Right lobe of liver (tissue), 6 donors: ENCODE results near the gene GARIN5A. TPM values are rescaled to one million over a fixed set of nuclear protein-coding genes. Genes with fewer than 3 reads are reported as not detected.

Experiments
- ATAC-seq, 4 donors: fragments of 200-7000 bp; cut with Tn5 transposase; one replicate each; pipeline ENCODE4 v1.9.1; 2020; ENCODE audit warnings: mild to moderate bottlenecking in 4 of 4, moderate library complexity in 4 of 4
- DNase-seq, 3 donors: peaks; one replicate each; pipeline ENCODE4 v3.0.0-alpha.2; 2020
- H3K27ac ChIP-seq, 3 donors: fragments of 200-600 bp; one replicate each; pipeline ENCODE4 v1.8.0; 2022
- H3K27me3 ChIP-seq, 2 donors: fragments of 200-600 bp; one replicate each; pipeline ENCODE4 v1.8.0; 2022
- H3K36me3 ChIP-seq, 4 donors: fragments of 200-600 bp; sonication (generic) in 1 of 4; one replicate each; pipeline versions ENCODE4 v1.5.1 to v1.8.0; 2017 to 2022; ENCODE audit warnings: control low read depth in 1 of 4
- H3K4me1 ChIP-seq, 4 donors: fragments of 200-600 bp; sonication (generic) in 1 of 4; one replicate each; pipeline versions ENCODE4 v1.5.1 to v1.8.0; 2017 to 2022; ENCODE audit warnings: control low read depth in 1 of 4
- H3K4me3 ChIP-seq, 3 donors: fragments of 200-600 bp; one replicate each; pipeline ENCODE4 v1.8.0; 2022
- H3K9me3 ChIP-seq, 4 donors: fragments of 200-600 bp; sonication (generic) in 1 of 4; one replicate each; pipeline versions ENCODE4 v1.5.1 to v1.8.0; 2017 to 2022; ENCODE audit warnings: control low read depth in 1 of 4
- CTCF ChIP-seq, 4 donors: fragments of 200-600 bp in 3 of 4; fragments of 450-650 bp in 1 of 4; IDR thresholded peaks; one replicate each; pipeline versions ENCODE4 v1.5.1 to v1.8.0; 2016 to 2022; ENCODE audit warnings: antibody characterized with exemption in 4 of 4, mild to moderate bottlenecking in 2 of 4
- POLR2A ChIP-seq: fragments of 450-650 bp; IDR thresholded peaks from one replicate; pipeline ENCODE4 v1.6.1; 2017; ENCODE audit warnings: antibody characterized with exemption, mild to moderate bottlenecking
- WGBS: methylation state at CpG from one replicate; pipeline ENCODE4 v1.1.6; 2018; ENCODE audit warnings: low coverage, low lambda C conversion rate; ENCODE audit not compliant: insufficient coverage; ENCODE audit errors: missing lambda C conversion rate; 5-methylcytosine and 5-hydroxymethylcytosine counted together
- intact Hi-C, 2 donors: fragments of 100-400 bp; cut with DNase I; formaldehyde crosslinking; loops; one replicate each; pipeline versions ENCODE4 v1.11.2 to v1.14.1; 2022
- total RNA-seq, 6 experiments: library from RNA; depleted of rRNA in 2 of 6; stranded (reverse); fragments of >200 nt in 2 of 6; fragmentation: NEBNext Ultra II Directional in 3 of 6; extraction: Animal tissue kit (Norgen Biotek cat#: 25700) in 3 of 6; gene quantifications; one replicate each; pipeline versions ENCODE4 v1.1.0 to v1.2.4, GENCODE V29; 2016 to 2023
- donor health status: DM: no; HTN: yes; CAD: no.
- donor health status: DM: no; HTN: no; CAD: no.
- donor health status: DM: no; HTN: no; CAD: no.
- donor health status: DM: no; HTN: yes; CAD: no.
- donor health status: DM: no; HTN: yes; CAD: no.

The GARIN5A gene
- total RNA-seq, 6 experiments from 2014 or later, result 0.68 to 2.3 (median 1.5) TPM

GRCh38 chr19:50501568-50502475, 25.2 kb upstream of the GARIN5A start:
- TF ChIP-seq CTCF (IDR thresholded peaks at IDR 0.05), result no peak
- TF ChIP-seq POLR2A, result no peak
- DNase-seq, result peak in 1 of 3 donors; percentile 52
- no peak overlapping the region for H3K4me3 ChIP-seq
- H3K36me3 ChIP-seq, result no peaks in the 10 kb centered on the region
- H3K4me1 ChIP-seq, result no peaks in the 10 kb centered on the region
- intact Hi-C loops, result no loop called here
- H3K27me3 ChIP-seq, result no peaks in the 10 kb centered on the region
- H3K9me3 ChIP-seq, result no peaks in the 10 kb centered on the region
- ATAC-seq, result peak in 1 of 4 donors; percentile 18
- 76% methylated on average over 8 of the region's 25 CpGs for WGBS
- H3K27ac ChIP-seq, result no peak overlapping the region

- no peaks in the 10 kb centered on the region for H3K9me3 ChIP-seq
- 88% methylated on average over 5 of the region's 12 CpGs for WGBS
- H3K27ac ChIP-seq, result no peak overlapping the region
- no peaks in the 10 kb centered on the region for H3K4me1 ChIP-seq
- TF ChIP-seq POLR2A (no peak), CTCF (IDR thresholded peaks at IDR 0.05) (no peak)
- intact Hi-C loops, result no loop called here
- no peaks in the 10 kb centered on the region for H3K27me3 ChIP-seq
- H3K4me3 ChIP-seq, result no peak overlapping the region
- ATAC-seq (peak in 3 of 4 donors; percentile 16 to 25 (median 22)), DNase-seq (no peak)
- H3K36me3 ChIP-seq, result no peaks in the 10 kb centered on the region
Observed at GRCh38 chr19:50501186-50501567, 24.5 kb upstream of the GARIN5A start.

- intact Hi-C loops, result no loop called here
- DNase-seq (peak in 1 of 3 donors; percentile 48), ATAC-seq (peak in 2 of 4 donors; percentile 11 to 16)
- no peak overlapping the region for H3K27ac ChIP-seq
- TF ChIP-seq CTCF (IDR thresholded peaks at IDR 0.05) (no peak), POLR2A (no peak)
- no peaks in the 10 kb centered on the region for H3K9me3 ChIP-seq
- H3K27me3 ChIP-seq, result no peaks in the 10 kb centered on the region
- no peaks in the 10 kb centered on the region for H3K4me1 ChIP-seq
- WGBS, result 64% methylated on average over 9 of the region's 10 CpGs
- H3K4me3 ChIP-seq, result no peak overlapping the region
- no peaks in the 10 kb centered on the region for H3K36me3 ChIP-seq
Observed at GRCh38 chr19:50500753-50501151, 24.1 kb upstream of the GARIN5A start.

GRCh38 chr19:50500060-50500752, 23.6 kb upstream of the GARIN5A start:
- whole genome bisulfite sequencing, result 45% methylated on average over 3 of the region's 27 CpGs
- H3K4me3 ChIP-seq, result no peak overlapping the region
- H3K27me3 ChIP-seq, result no peaks in the 10 kb centered on the region
- ATAC-seq (peak in 2 of 4 donors; percentile 24 to 30), DNase-seq (peak in 2 of 3 donors; percentile 19 to 42)
- no peaks in the 10 kb centered on the region for H3K9me3 ChIP-seq
- no peaks in the 10 kb centered on the region for H3K36me3 ChIP-seq
- no peaks in the 10 kb centered on the region for H3K4me1 ChIP-seq
- H3K27ac ChIP-seq, result no peak overlapping the region
- intact Hi-C loops, result no loop called here
- no peak for TF ChIP-seq POLR2A
- no peak for TF ChIP-seq CTCF (IDR thresholded peaks at IDR 0.05)
